GM12878 (cell line): ENCODE data around the gene SUGCT. TPM values are rescaled to one million over a fixed set of nuclear protein-coding genes. Genes with fewer than 3 reads are reported as not detected.

Experiments
- FOS ChIP-seq: IDR thresholded peaks from 3 replicates; pipeline ENCODE4 v1.6.1; 2011; ENCODE audit warnings: borderline replicate concordance; ENCODE audit not compliant: insufficient read length; ENCODE audit errors: extremely low read depth
- LARP7 ChIP-seq: fragments of 450-650 bp; IDR thresholded peaks from 2 replicates; pipeline ENCODE4 v1.6.1; 2017; ENCODE audit warnings: mild to moderate bottlenecking
- MEF2A ChIP-seq: IDR thresholded peaks from 2 replicates; pipeline ENCODE4 v1.6.1; 2011; ENCODE audit warnings: low read depth, mild to moderate bottlenecking, low read length, moderate library complexity; ENCODE audit not compliant: insufficient read depth
- MYC ChIP-seq: IDR thresholded peaks from 2 replicates; pipeline ENCODE4 v1.6.1; 2011; ENCODE audit warnings: mild to moderate bottlenecking, low read length, moderate library complexity, inconsistent platforms; ENCODE audit not compliant: insufficient read depth, insufficient replicate concordance, insufficient read length, severe bottlenecking
- PAX8 ChIP-seq: fragments of 450-650 bp; IDR thresholded peaks from 2 replicates; pipeline ENCODE4 v1.6.1; 2017; ENCODE audit warnings: mild to moderate bottlenecking, moderate library complexity
- POLR2A ChIP-seq: IDR thresholded peaks from 2 replicates; pipeline ENCODE4 v1.6.1; 2011; ENCODE audit warnings: low read depth, mild to moderate bottlenecking, low read length
- TBL1XR1 ChIP-seq: IDR thresholded peaks from 2 replicates; pipeline ENCODE4 v1.6.1; 2012; ENCODE audit warnings: low read depth, low read length, improper control_type of control experiment
- ZSCAN29 ChIP-seq: fragments of 450-650 bp; IDR thresholded peaks from 2 replicates; pipeline ENCODE4 v1.6.1; 2017; ENCODE audit warnings: mild to moderate bottlenecking, moderate library complexity
- polyA plus RNA-seq, 11 experiments: library from polyadenylated mRNA; depleted of rRNA in 4 of 11; unstranded in 6 of 11; stranded (reverse) in 5 of 11; fragments of >200 nt; fragmentation: Nextera tagmentation in 4 of 11; fragmentation: Illumina TruSeq in 1 of 11; extraction: Ambion mirVana in 4 of 11; extraction: Trizol in 1 of 11; gene quantifications; 1 replicate in 1 of 11; 2 replicates in 10 of 11; pipeline versions ENCODE4 v1.2.1 to v1.2.3, GENCODE V29; 2011 to 2016; ENCODE audit warnings: inconsistent platforms in 2 of 11, missing spikeins in 2 of 11, low read depth in 1 of 11
- total RNA-seq, 4 experiments: library from RNA; depleted of rRNA in 3 of 4; stranded (reverse); fragments of >200 nt in 3 of 4; fragmentation: Illumina TruSeq in 1 of 4; extraction: Trizol in 1 of 4; gene quantifications; 2 replicates each; pipeline versions ENCODE4 v1.2.1 to v1.2.3, GENCODE V29; 2013 to 2021
- TF ChIP-seq, protein P1 (sequence below): fragments of 450-650 bp; formaldehyde crosslinking; IDR thresholded peaks from 2 replicates; pipeline ENCODE4 v1.4.0; 2022; ENCODE audit warnings: mild to moderate bottlenecking, moderate library complexity
- TF ChIP-seq, protein P2 (sequence below): fragments of 450-650 bp; IDR thresholded peaks from 2 replicates; pipeline ENCODE4 v1.6.1; 2017; ENCODE audit warnings: mild to moderate bottlenecking, moderate library complexity

Gene SUGCT
- total and polyA plus RNA-seq, 10 of the 15 experiments (the other 5 are each of a cell fraction or from before 2014, with no cell fraction given): 0.08 to 1.2 (median 0.67) TPM; not detected in 1

DNA sequence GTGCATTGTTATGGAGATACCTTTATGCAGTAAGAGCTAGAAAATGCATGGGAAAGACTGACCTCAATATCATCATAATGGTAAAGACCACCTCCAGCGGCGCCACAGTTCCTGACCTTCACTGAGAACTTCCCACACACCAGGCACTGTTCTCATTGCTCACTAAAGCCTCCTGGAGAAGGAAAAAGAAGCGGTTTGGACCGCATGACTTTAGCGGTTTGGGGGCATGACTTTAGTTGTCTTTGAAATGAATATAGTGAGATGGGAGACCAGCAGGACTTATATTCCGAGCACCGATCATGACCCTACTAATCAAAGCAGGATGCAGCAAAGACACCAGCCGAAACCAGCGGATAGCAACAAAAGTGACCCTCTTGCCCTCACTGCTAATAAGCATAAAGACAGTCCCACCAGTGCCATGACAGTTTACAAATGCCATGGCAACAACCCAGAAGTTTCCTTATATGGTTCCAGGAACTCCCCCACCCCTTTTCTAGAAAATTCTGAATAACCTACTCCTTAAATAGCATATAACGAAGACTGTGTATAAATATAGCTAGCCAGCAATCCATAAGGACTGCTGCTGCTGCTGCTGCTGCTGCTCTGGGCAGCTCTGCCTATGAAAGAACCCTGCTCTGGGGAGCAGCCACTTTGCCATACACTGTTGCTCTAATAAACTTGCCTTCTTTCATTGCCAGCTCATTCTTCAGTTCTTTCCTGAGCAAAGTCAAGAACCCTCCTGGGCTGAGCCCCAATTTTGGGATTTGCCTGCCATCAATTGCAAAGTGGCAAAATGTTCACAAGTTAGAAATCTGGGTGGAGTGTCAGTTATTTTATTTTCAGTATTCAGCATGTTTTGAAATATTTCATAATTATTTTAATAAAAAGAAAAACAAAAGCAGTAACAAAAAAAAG, 694.1 kb downstream of the SUGCT start (continued):
- TF ChIP-seq, protein P1, sequence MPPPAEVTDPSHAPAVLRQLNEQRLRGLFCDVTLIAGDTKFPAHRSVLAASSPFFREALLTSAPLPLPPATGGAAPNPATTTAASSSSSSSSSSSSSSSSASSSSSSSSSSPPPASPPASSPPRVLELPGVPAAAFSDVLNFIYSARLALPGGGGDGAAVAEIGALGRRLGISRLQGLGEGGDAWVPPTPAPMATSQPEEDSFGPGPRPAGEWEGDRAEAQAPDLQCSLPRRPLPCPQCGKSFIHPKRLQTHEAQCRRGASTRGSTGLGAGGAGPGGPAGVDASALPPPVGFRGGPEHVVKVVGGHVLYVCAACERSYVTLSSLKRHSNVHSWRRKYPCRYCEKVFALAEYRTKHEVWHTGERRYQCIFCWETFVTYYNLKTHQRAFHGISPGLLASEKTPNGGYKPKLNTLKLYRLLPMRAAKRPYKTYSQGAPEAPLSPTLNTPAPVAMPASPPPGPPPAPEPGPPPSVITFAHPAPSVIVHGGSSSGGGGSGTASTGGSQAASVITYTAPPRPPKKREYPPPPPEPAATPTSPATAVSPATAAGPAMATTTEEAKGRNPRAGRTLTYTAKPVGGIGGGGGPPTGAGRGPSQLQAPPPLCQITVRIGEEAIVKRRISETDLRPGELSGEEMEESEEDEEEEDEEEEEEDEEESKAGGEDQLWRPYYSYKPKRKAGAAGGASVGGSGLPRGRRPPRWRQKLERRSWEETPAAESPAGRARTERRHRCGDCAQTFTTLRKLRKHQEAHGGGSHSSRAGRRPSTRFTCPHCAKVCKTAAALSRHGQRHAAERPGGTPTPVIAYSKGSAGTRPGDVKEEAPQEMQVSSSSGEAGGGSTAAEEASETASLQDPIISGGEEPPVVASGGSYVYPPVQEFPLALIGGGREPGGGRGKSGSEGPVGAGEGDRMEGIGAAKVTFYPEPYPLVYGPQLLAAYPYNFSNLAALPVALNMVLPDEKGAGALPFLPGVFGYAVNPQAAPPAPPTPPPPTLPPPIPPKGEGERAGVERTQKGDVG: no peak
- TF ChIP-seq LARP7: no peak
- no peak for TF ChIP-seq TBL1XR1
- no peak for TF ChIP-seq ZSCAN29
- TF ChIP-seq POLR2A: no peak
- TF ChIP-seq FOS: no peak
- no peak for TF ChIP-seq MEF2A
- no peak for TF ChIP-seq PAX8
- TF ChIP-seq, protein P2, sequence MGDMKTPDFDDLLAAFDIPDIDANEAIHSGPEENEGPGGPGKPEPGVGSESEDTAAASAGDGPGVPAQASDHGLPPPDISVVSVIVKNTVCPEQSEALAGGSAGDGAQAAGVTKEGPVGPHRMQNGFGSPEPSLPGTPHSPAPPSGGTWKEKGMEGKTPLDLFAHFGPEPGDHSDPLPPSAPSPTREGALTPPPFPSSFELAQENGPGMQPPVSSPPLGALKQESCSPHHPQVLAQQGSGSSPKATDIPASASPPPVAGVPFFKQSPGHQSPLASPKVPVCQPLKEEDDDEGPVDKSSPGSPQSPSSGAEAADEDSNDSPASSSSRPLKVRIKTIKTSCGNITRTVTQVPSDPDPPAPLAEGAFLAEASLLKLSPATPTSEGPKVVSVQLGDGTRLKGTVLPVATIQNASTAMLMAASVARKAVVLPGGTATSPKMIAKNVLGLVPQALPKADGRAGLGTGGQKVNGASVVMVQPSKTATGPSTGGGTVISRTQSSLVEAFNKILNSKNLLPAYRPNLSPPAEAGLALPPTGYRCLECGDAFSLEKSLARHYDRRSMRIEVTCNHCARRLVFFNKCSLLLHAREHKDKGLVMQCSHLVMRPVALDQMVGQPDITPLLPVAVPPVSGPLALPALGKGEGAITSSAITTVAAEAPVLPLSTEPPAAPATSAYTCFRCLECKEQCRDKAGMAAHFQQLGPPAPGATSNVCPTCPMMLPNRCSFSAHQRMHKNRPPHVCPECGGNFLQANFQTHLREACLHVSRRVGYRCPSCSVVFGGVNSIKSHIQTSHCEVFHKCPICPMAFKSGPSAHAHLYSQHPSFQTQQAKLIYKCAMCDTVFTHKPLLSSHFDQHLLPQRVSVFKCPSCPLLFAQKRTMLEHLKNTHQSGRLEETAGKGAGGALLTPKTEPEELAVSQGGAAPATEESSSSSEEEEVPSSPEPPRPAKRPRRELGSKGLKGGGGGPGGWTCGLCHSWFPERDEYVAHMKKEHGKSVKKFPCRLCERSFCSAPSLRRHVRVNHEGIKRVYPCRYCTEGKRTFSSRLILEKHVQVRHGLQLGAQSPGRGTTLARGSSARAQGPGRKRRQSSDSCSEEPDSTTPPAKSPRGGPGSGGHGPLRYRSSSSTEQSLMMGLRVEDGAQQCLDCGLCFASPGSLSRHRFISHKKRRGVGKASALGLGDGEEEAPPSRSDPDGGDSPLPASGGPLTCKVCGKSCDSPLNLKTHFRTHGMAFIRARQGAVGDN: no peak
- no peak for TF ChIP-seq MYC
- TF ChIP-seq, all 136 proteins: peak for 0
